ENCODE measurements around the gene DLK1.

- TF ChIP-seq CTCF (IDR thresholded peaks at IDR 0.05) (no peak), POLR2A (IDR thresholded peaks at IDR 0.05) (no peak)
Observed at GRCh38 chr14:100762901-100763300, 36.2 kb downstream of the DLK1 start.

Measured in vagina (tissue), 2 donors.